B cell (primary cell): ENCODE results near the gene PSEN1. TPM values are rescaled to one million over a fixed set of nuclear protein-coding genes. Genes with fewer than 3 reads are reported as not detected.
A peak's percentile ranks its signal among the peaks of the same experiment; 100 is the strongest.

Source experiments
- ATAC-seq: fragments of 200-7000 bp; cut with Tn5 transposase; one replicate; pipeline ENCODE4 v1.10.0; 2021; ENCODE audit warnings: low read depth, mild to moderate bottlenecking, moderate number of reproducible peaks, moderate library complexity
- CTCF ChIA-PET: fragments of 350-600 bp; sonication (Branson Sonifier 250); formaldehyde crosslinking; loops from one replicate; lab custom pipeline; 2021; ENCODE audit warnings: antibody characterized with exemption, inconsistent platforms; lab: Charles Lee
- POLR2A ChIA-PET: fragments of 350-600 bp; sonication (Branson Sonifier 250); formaldehyde crosslinking; loops from one replicate; lab custom pipeline; 2021; ENCODE audit warnings: antibody characterized with exemption; lab: Charles Lee
- DNase-seq: peaks from one replicate; pipeline ENCODE4 v3.0.0; 2013
- H2AFZ ChIP-seq: 2 replicates; pipeline ENCODE4 v1.6.1; 2012; ENCODE audit warnings: mild to moderate bottlenecking, low read depth, low read length; ENCODE audit not compliant: insufficient read depth, poor library complexity, severe bottlenecking
- H3K27ac ChIP-seq, 2 donors: 1 replicate in 1 of 2; 2 replicates in 1 of 2; pipeline ENCODE4 v1.5.1; 2012 to 2013; ENCODE audit warnings: low read length in 2 of 2, mild to moderate bottlenecking in 2 of 2, moderate library complexity in 1 of 2
- H3K27me3 ChIP-seq, 4 experiments: fragments of 200-600 bp in 1 of 4; sonication (generic) in 1 of 4; replicated peaks in 1 of 4; 1 replicate in 2 of 4; 2 replicates in 2 of 4; pipeline versions ENCODE4 v1.6.1 to v1.7.0; 2013 to 2016; ENCODE audit warnings: low read length in 3 of 4, mild to moderate bottlenecking in 2 of 4, mixed read lengths in 1 of 4, moderate library complexity in 1 of 4; ENCODE audit not compliant: insufficient read depth in 4 of 4, control insufficient read depth in 3 of 4; ENCODE audit errors: control extremely low read depth in 1 of 4
- H3K36me3 ChIP-seq, 2 experiments: replicated peaks in 1 of 2; 1 replicate in 1 of 2; 2 replicates in 1 of 2; pipeline versions ENCODE4 v1.6.1 to v1.7.1; 2013; ENCODE audit warnings: low read length in 1 of 2; ENCODE audit not compliant: insufficient read depth in 2 of 2, control insufficient read depth in 1 of 2; ENCODE audit errors: control extremely low read depth in 1 of 2, extremely low read depth in 1 of 2
- H3K4me1 ChIP-seq, 2 donors: fragments of 200-600 bp in 1 of 2; sonication (generic) in 1 of 2; 1 replicate in 1 of 2; 2 replicates in 1 of 2; pipeline versions ENCODE4 v1.5.1 to v1.6.1; 2013 to 2017; ENCODE audit warnings: low read length in 2 of 2; ENCODE audit not compliant: control insufficient read depth in 2 of 2, insufficient read depth in 2 of 2
- H3K4me2 ChIP-seq: replicated peaks from 2 replicates; pipeline ENCODE3; 2012; ENCODE audit warnings: mild to moderate bottlenecking, low read depth, low read length; ENCODE audit not compliant: poor library complexity, severe bottlenecking
- H3K4me3 ChIP-seq, 5 experiments: fragments of 200-600 bp in 1 of 5; sonication (generic) in 1 of 5; 1 replicate in 3 of 5; 2 replicates in 2 of 5; pipeline versions ENCODE4 v1.5.1 to v1.7.0; 2011 to 2016; ENCODE audit warnings: low read length in 4 of 5, mild to moderate bottlenecking in 4 of 5, low read depth in 2 of 5, control low read depth in 1 of 5, moderate library complexity in 1 of 5; ENCODE audit not compliant: insufficient read depth in 1 of 5; ENCODE audit errors: control extremely low read depth in 1 of 5, extremely low read depth in 1 of 5
- H3K79me2 ChIP-seq: fragments of 200-600 bp; sonication (generic); one replicate; pipeline ENCODE4 v1.6.0; 2016; ENCODE audit warnings: low read length; ENCODE audit not compliant: control insufficient read depth, insufficient read depth
- H3K9ac ChIP-seq: fragments of 200-600 bp; sonication (generic); 2 replicates; pipeline ENCODE4 v1.6.1; 2017; ENCODE audit warnings: mild to moderate bottlenecking, low read length, moderate library complexity
- H3K9me3 ChIP-seq, 3 donors: one replicate each; pipeline versions ENCODE4 v1.6.1 to v1.7.1; 2013; ENCODE audit warnings: low read length in 2 of 3; ENCODE audit not compliant: control insufficient read depth in 2 of 3, insufficient read depth in 1 of 3; ENCODE audit errors: control extremely low read depth in 1 of 3
- H4K20me1 ChIP-seq: 2 replicates; pipeline ENCODE4 v1.6.0; 2012; ENCODE audit warnings: mild to moderate bottlenecking, low read length; ENCODE audit not compliant: insufficient read depth, control insufficient read depth, poor library complexity, severe bottlenecking
- H3K27ac Mint-ChIP-seq: one replicate; pipeline ENCODE4 v1.8.0; 2021; ENCODE audit warnings: mixed read lengths
- H3K27me3 Mint-ChIP-seq: one replicate; pipeline ENCODE4 v1.8.0; 2021; ENCODE audit warnings: mixed read lengths
- H3K4me1 Mint-ChIP-seq: one replicate; pipeline ENCODE4 v1.8.0; 2021; ENCODE audit warnings: mixed read lengths
- H3K4me3 Mint-ChIP-seq: one replicate; pipeline ENCODE4 v1.8.0; 2021; ENCODE audit warnings: mixed read lengths
- H3K9me3 Mint-ChIP-seq: one replicate; pipeline ENCODE4 v1.8.0; 2022; ENCODE audit warnings: mixed read lengths; ENCODE audit not compliant: insufficient read depth
- CTCF ChIP-seq: fragments of 200-600 bp; IDR thresholded peaks from one replicate; pipeline ENCODE4 v1.8.0; 2022; ENCODE audit warnings: antibody characterized with exemption, mild to moderate bottlenecking
- EZH2 ChIP-seq: IDR thresholded peaks from 2 replicates; pipeline ENCODE4 v1.6.1; 2012; ENCODE audit warnings: borderline replicate concordance, low read depth, mild to moderate bottlenecking, moderate library complexity, low read length; ENCODE audit not compliant: insufficient read depth, poor library complexity, severe bottlenecking
- WGBS: methylation state at CpG from one replicate; pipeline ENCODE4 v1.1.5; 2013; ENCODE audit warnings: missing lambda C conversion rate; ENCODE audit not compliant: insufficient coverage; 5-methylcytosine and 5-hydroxymethylcytosine counted together
- intact Hi-C: fragments of 100-400 bp; cut with micrococcal nuclease; formaldehyde crosslinking; loops from one replicate; pipeline ENCODE4 v1.10.0; 2022
- polyA plus RNA-seq: library from polyadenylated mRNA; depleted of rRNA; stranded (reverse); fragments of >200 nt; gene quantifications from 2 replicates; pipeline ENCODE4 v1.2.3, GENCODE V29; 2012
- total RNA-seq, 2 donors: library from RNA; stranded (reverse); fragments of 120-200 nt in 1 of 2; gene quantifications; 1 replicate in 1 of 2; 2 replicates in 1 of 2; pipeline versions ENCODE4 v1.2.3 to v1.2.4, GENCODE V29; 2013 to 2022

The PSEN1 gene
- total and polyA plus RNA-seq, 2 donors (not counting 1 experiment from before 2014, with no cell fraction given): 10.2 to 75.9 TPM

GRCh38 chr14:73243748-73244147 lies 107.4 kb downstream of the PSEN1 start:
- peaks cover 0 to 43% (median 15%) of the 10 kb centered on the region in 4 experiments for H3K27me3 ChIP-seq
- TF ChIP-seq EZH2: no peak
- no peak for TF ChIP-seq CTCF
- H3K4me3 ChIP-seq: no peak overlapping the region
- no peak for ATAC-seq
- H4K20me1 ChIP-seq: peaks cover under 1% of the 10 kb centered on the region
- no peak overlapping the region for H3K9ac ChIP-seq
- peaks cover 0 to 19% (median 0%) of the 10 kb centered on the region in 3 donors for H3K9me3 ChIP-seq
- peaks cover 73 to 87% of the 10 kb centered on the region in 2 donors for H3K4me1 ChIP-seq
- WGBS: no CpG with 5 or more reads among the region's 2 CpGs
- no peak overlapping the region for H2AFZ ChIP-seq
- ChIA-PET POLR2A (no interaction called here), CTCF (interaction anchor here (0.5 kb wide), 1 partner anchor 327 kb away, joined by 3 read pairs; no protein-coding TSS in a partner anchor)
- no peaks in the 10 kb centered on the region for H3K36me3 ChIP-seq
- Mint-ChIP-seq H3K4me1 (peaks cover 77% of the 10 kb centered on the region), H3K4me3 (peak overlapping the region; percentile 17), H3K27me3 (peaks cover 33% of the 10 kb centered on the region), H3K27ac (peak overlapping the region; percentile 6), H3K9me3 (no peaks in the 10 kb centered on the region)
- intact Hi-C loops: no loop called here
- no peak overlapping the region for H3K27ac ChIP-seq
- H3K79me2 ChIP-seq: no peaks in the 10 kb centered on the region
- no peak for DNase-seq
- H3K4me2 ChIP-seq: no peak overlapping the region

GRCh38 chr14:73244541-73245290 lies 108.4 kb downstream of the PSEN1 start:
- Mint-ChIP-seq H3K27me3 (peaks cover 27% of the 10 kb centered on the region), H3K4me1 (peaks cover 75% of the 10 kb centered on the region), H3K27ac (peak overlapping the region; percentile 34), H3K4me3 (peak overlapping the region; percentile 75), H3K9me3 (no peaks in the 10 kb centered on the region)
- WGBS: 63% methylated on average over 14 of the region's 14 CpGs
- Histone ChIP-seq H3K4me3 (no peak overlapping the region), H4K20me1 (no peaks in the 10 kb centered on the region), H3K27ac (no peak overlapping the region), H3K36me3 (no peaks in the 10 kb centered on the region), H3K9me3 (peaks cover 0 to 16% (median 0%) of the 10 kb centered on the region in 3 donors), H3K27me3 (peaks cover 0 to 34% (median 11%) of the 10 kb centered on the region in 4 experiments), H3K4me1 (peaks cover 67 to 82% of the 10 kb centered on the region in 2 donors), H2AFZ (peak overlapping the region; percentile 86), H3K9ac (peak overlapping the region; percentile 69), H3K4me2 (peak overlapping the region; percentile 96), H3K79me2 (no peaks in the 10 kb centered on the region)
- intact Hi-C loops: loop anchor here (5.0 kb wide), 1 partner anchor 213 kb away; the partner anchor contains the start of gene NUMB
- DNase-seq (no peak), ATAC-seq (no peak)
- TF ChIP-seq CTCF: no peak
- TF ChIP-seq EZH2: no peak
- ChIA-PET CTCF (interaction anchor here (0.5 to 1.2 kb wide), 2 partner anchors 228 to 326 kb away, joined by 3 read pairs; no protein-coding TSS in a partner anchor), POLR2A (no interaction called here)
